Jurkat, Clone E6-1 (cell line): ENCODE results near the gene BRIX1. TPM values are rescaled to one million over a fixed set of nuclear protein-coding genes. Genes with fewer than 3 reads are reported as not detected.

Experiments
- DNase-seq: peaks from one replicate; pipeline ENCODE4 v3.0.0-alpha.2; 2011; ENCODE audit warnings: low read depth, low spot score
- H3K4me3 ChIP-seq: 2 replicates; pipeline ENCODE4 v1.5.1; 2011; ENCODE audit warnings: mild to moderate bottlenecking, low read length, control low read depth, moderate library complexity
- polyA plus RNA-seq: library from polyadenylated mRNA; unstranded; fragments of >200 nt; gene quantifications from one replicate; pipeline ENCODE4 v1.2.1, GENCODE V29; 2012; ENCODE audit warnings: missing spikeins; ENCODE audit not compliant: insufficient read length, insufficient read depth

Gene BRIX1
- 134 TPM for polyA plus RNA-seq

- H3K4me3 ChIP-seq, result peak within 1 kb of the TSS; percentile 95
- peak; percentile 94 for DNase-seq
Measured at GRCh38 chr5:34915139-34915855, at the start of gene BRIX1, which contains the start of gene RAD1. TSS of gene BRIX1 (plus strand) at chr5:34915711. CDS start at chr5:34915739, 28 bp downstream. TSS of gene RAD1 (minus strand) at chr5:34915504. CDS start at chr5:34914892, 612 bp downstream.

DNA sequence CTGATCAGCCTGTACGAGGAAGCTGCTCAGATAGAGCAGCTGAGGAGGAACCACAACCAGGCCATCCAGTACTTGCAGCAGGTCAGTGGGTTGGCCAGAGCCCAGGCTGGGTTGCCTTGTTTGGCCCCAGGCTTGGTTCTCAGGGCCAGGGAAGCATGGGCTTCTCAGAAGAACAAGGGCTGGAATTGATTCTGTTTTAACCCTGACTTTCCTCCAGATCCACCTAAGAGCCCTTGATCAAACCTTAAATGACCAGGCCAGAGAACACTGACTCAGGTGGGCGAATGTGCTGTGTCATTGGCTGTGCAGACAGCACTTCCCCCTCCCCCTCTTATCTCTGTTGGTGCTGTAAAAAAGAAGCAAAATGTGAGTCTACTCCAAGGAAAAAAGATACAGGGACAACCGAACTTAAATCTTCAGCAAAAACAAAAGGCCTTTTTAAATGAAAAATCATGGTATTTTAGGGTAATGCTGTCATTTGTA is 48.5 kb upstream of the BRIX1 start:
- DNase-seq, result no peak
- H3K4me3 ChIP-seq, result no peak overlapping the region

- no peak for DNase-seq
- H3K4me3 ChIP-seq, result no peak overlapping the region
Measured at GRCh38 chr5:34867660-34868059, 47.9 kb upstream of the BRIX1 start.

- no peak for DNase-seq
- no peak overlapping the region for H3K4me3 ChIP-seq
Measured at GRCh38 chr5:34868791-34869190, 46.7 kb upstream of the BRIX1 start.

DNA sequence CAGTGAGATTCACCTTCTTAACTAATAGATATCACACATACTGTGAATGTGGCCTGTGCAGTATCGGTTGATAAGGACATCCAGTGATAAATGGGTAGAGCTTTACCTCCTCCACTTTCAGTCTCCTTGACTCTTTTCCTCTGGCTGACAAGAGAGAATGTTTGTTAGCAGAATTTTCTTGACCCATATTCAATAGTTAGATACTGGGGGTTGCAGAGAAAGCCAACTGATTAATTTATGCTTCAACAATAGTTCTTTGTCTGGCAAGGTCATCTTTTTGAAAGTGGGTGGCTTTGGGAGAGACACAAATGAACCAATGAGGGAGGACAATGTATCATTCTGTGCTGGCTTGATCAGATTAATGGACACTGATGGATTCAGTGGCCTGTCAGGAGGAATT is 46.3 kb upstream of the BRIX1 start:
- no peak overlapping the region for H3K4me3 ChIP-seq
- no peak for DNase-seq

GRCh38 chr5:34870382-34870781 is 45.1 kb upstream of the BRIX1 start:
- no peak overlapping the region for H3K4me3 ChIP-seq
- DNase-seq, result no peak

DNA sequence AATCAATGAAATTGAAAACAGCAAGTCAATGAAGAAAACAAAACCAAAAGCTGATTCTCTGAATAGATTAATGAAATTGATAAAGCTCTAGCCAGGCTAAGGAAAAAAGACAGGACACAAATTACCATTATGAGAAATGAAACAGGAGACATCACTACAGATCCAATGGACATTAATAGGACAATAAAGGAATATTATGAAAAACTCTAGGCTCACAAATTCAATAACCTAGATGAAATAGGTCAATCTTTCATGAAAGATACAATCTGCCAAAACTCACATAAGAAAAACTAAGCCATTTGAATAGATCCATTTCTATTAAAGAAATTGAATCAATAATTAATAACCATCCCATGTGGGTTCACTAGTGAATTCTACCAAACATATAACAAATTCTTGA is 39.2 kb upstream of the BRIX1 start:
- no peak overlapping the region for H3K4me3 ChIP-seq
- DNase-seq, result no peak

DNA sequence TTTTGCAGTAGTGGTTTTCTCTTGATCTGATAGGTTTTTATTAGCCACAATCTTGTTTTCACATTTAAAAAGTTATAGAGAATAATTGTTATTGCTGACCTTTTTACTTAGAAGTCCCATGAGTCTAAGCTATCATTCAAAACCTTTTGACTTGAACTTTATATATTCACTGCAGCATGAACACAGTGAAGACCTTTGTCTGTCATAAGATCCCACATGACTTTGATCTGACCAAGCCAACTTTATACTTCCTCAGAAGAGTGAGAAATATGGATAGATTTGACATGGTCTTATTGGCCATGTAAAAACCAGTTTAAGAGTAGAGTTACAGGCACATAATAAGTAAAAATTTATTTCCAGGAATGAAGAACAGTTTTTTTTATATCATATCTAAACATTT is 34.3 kb upstream of the BRIX1 start:
- no peak for DNase-seq
- H3K4me3 ChIP-seq, result no peak overlapping the region

GRCh38 chr5:34886392-34887119 is 29.0 kb upstream of the BRIX1 start:
- H3K4me3 ChIP-seq, result no peak overlapping the region
- DNase-seq, result no peak

DNA sequence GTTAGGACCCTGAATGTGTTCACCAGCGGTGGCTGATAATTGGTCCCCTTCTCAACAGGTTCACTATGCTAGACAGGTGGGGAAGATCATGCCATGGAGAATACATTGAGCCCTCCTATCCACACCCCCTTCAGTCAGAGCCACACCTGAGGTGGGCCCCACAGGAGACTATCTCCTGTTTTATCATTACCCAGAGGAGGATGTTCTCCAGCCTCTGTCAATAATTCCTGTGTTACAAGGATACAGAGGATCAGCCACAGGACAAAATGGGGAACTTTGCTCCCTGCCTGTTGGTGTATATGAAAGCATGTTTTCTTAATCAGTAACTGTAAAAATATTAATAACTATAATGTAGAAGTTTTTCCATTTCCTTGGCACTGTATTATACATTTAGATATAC is 26.1 kb upstream of the BRIX1 start:
- H3K4me3 ChIP-seq, result no peak overlapping the region
- DNase-seq, result no peak

GRCh38 chr5:34891981-34892380 is 23.5 kb upstream of the BRIX1 start:
- no peak for DNase-seq
- H3K4me3 ChIP-seq, result no peak overlapping the region

- no peak for DNase-seq
- H3K4me3 ChIP-seq, result no peak overlapping the region
Measured at GRCh38 chr5:34892414-34892813, 23.1 kb upstream of the BRIX1 start.

DNA sequence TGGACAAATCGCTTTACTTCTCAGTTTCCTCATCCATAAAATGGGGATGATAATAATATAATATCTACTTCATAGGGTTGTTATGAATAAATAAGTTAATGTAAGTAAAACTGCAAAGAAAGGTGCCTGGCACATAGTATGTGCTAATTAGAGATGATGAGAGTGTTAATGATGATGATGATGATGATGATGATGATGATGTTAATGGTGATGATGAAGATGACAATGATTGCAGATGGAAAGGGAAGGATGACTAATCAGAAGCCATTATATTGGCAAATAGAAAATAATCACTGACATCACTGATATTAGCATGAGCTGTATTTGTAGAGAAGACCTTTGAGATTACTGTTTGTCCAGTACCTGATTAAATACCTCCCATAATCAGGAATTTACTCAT is 20.8 kb upstream of the BRIX1 start:
- H3K4me3 ChIP-seq, result no peak overlapping the region
- no peak for DNase-seq

DNA sequence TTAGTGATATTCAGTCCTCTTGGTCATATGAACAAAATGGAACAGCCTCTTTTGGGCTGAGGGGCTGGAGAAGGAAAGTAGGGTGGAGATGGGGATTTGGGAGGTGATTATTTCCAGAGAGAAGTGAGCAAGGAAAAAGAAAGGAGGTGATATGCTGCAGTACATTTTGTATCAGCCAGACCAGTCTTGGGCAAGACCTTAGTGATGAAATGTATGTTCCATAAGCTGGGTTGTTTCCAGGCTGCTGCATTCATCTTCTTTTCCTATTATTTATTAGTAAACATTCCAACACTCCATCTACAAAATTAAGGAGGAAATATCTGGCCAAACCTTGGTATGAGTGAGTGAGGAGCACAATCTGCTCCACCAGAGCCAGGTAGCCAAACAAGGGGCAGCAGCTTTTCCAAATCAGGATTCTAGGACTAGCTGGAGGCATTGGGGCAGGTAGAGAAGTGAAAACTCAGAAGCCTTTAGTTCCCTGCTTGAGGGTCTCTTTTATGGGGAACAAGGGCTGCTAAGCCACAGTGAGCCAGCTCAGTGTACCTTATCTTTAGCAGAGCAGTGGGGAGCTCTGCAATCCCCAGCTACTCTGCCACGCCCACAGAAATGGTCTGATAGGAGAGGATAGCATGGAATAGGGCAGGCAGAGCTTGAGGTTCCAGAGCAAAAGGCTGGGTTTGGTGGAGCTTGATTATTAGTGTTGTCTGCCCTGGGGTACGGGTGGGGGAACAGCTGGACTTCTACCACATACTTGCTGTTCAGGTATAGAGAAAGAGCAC is 19.7 kb upstream of the BRIX1 start:
- DNase-seq, result no peak
- H3K4me3 ChIP-seq, result no peak overlapping the region

GRCh38 chr5:34897646-34898045 is 17.9 kb upstream of the BRIX1 start:
- DNase-seq, result no peak
- H3K4me3 ChIP-seq, result no peak overlapping the region

GRCh38 chr5:34898258-34898895 is 17.1 kb upstream of the BRIX1 start:
- peak; percentile 58 for DNase-seq
- no peak overlapping the region for H3K4me3 ChIP-seq

DNA sequence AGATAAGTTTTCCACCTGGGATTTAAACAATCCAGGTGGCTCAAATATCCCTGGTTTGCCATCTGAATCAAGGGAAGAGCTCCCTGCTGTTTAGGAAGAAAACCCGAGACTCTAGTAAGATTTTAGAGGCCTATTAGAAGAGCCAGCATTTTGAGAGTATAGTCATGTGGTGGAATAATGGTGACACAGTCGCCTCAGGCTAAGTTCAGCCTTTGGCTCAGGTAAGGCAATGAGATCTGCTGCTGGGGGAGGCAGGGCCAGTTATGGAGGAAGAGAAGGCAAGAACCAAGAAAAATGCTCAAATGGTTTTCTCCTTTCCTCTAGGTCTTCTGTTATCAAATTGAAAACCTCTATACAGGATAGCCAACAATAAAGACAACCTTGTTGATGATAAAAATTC is 16.4 kb upstream of the BRIX1 start:
- no peak for DNase-seq
- no peak overlapping the region for H3K4me3 ChIP-seq

- H3K4me3 ChIP-seq, result no peak overlapping the region
- DNase-seq, result no peak
Measured at GRCh38 chr5:34900652-34901051, 14.9 kb upstream of the BRIX1 start.

DNA sequence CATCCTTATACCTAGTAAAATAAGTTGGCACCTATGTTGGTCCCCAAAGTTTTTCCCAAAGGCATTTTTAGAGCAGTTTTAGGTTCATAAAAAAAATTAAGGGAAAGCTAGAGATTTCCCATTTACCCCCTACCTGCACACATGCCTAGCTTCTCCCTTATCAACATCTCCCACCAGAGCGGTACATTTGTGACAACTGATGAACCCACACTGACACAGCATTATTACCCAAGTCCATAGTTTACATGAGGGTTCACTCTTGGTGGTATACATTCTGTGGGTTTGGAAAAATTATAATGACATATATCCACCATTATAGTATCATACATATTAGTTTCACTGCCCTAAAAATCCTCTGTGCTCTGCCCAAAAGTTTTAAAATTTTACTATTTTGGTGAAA is 12.3 kb upstream of the BRIX1 start:
- DNase-seq, result no peak
- H3K4me3 ChIP-seq, result no peak overlapping the region
